Epithelial cell of esophagus (primary cell): ENCODE measurements around the gene ERI2.

ENCODE experiments used
- DNase-seq: peaks from one replicate; pipeline ENCODE4 v3.0.0; 2010; ENCODE audit warnings: low read depth
- H3K4me3 ChIP-seq: 2 replicates; pipeline ENCODE4 v1.5.1; 2011; ENCODE audit warnings: mild to moderate bottlenecking, low read length, control low read depth
- CTCF ChIP-seq: IDR thresholded peaks from 2 replicates; pipeline ENCODE4 v1.5.1; 2011; ENCODE audit warnings: low read depth, mild to moderate bottlenecking, low read length, control low read depth, inconsistent platforms; ENCODE audit not compliant: insufficient read depth; ENCODE audit errors: missing control alignments

Gene ERI2

GRCh38 chr16:20838240-20838639 lies 32.0 kb upstream of the ERI2 start:
- no peak overlapping the region for H3K4me3 ChIP-seq
- no peak for DNase-seq
- TF ChIP-seq CTCF: no peak

GRCh38 chr16:20833086-20833485 lies 26.8 kb upstream of the ERI2 start:
- H3K4me3 ChIP-seq: no peak overlapping the region
- TF ChIP-seq CTCF: no peak
- no peak for DNase-seq

GRCh38 chr16:20830372-20830771 lies 24.1 kb upstream of the ERI2 start:
- no peak overlapping the region for H3K4me3 ChIP-seq
- DNase-seq: no peak
- no peak for TF ChIP-seq CTCF

- no peak overlapping the region for H3K4me3 ChIP-seq
- TF ChIP-seq CTCF: no peak
- no peak for DNase-seq
Observed at GRCh38 chr16:20829536-20829935, 23.3 kb upstream of the ERI2 start.

- H3K4me3 ChIP-seq: no peak overlapping the region
- TF ChIP-seq CTCF: no peak
- no peak for DNase-seq
Observed at GRCh38 chr16:20826039-20826566, 19.8 kb upstream of the ERI2 start.

- no peak for DNase-seq
- no peak overlapping the region for H3K4me3 ChIP-seq
- no peak for TF ChIP-seq CTCF
Observed at GRCh38 chr16:20822521-20823325, 16.5 kb upstream of the ERI2 start.

- DNase-seq: no peak
- H3K4me3 ChIP-seq: no peak overlapping the region
- no peak for TF ChIP-seq CTCF
Observed at GRCh38 chr16:20821682-20822081, 15.4 kb upstream of the ERI2 start.
